ENCODE results near the gene CPB2.

Gene CPB2

GRCh38 chr13:46103037-46103436 lies 1.8 kb downstream of the CPB2 start:
- no peak overlapping the region for H2AFZ ChIP-seq (ENCODE audit: low read depth, low read length)
- no peak overlapping the region for H3K4me2 ChIP-seq (ENCODE audit: insufficient read depth, low read length)
- no peaks in the 10 kb centered on the region for H3K27me3 ChIP-seq (ENCODE audit: insufficient read depth, low read length, poor library complexity)
- no peak overlapping the region for H3K9ac ChIP-seq (ENCODE audit: low read depth, low read length)
- no peaks in the 10 kb centered on the region for H3K4me1 ChIP-seq (ENCODE audit: insufficient read depth, low read length)
- no peak for TF ChIP-seq EZH2 (IDR thresholded peaks at IDR 0.05; ENCODE audit: borderline replicate concordance, low read depth, low read length, severe bottlenecking)
- no peak for TF ChIP-seq CTCF (IDR thresholded peaks at IDR 0.05; ENCODE audit: borderline replicate concordance, extremely low read depth, low read length, poor library complexity, severe bottlenecking)
- no peak overlapping the region for H3K27ac ChIP-seq (ENCODE audit: low read length)
- no peak overlapping the region for H3K4me3 ChIP-seq (ENCODE audit: low read depth in 1 of 2, low read length in 2 of 2)
- no peaks in the 10 kb centered on the region for H3K36me3 ChIP-seq (ENCODE audit: insufficient read depth, low read length)
- ATAC-seq (ENCODE audit: insufficient read depth, low read depth): no peak
- no peaks in the 10 kb centered on the region for H3K9me3 ChIP-seq (ENCODE audit: insufficient read depth, low read length, severe bottlenecking)
- H3K79me2 ChIP-seq (ENCODE audit: insufficient read depth, low read length): no peaks in the 10 kb centered on the region
- no peak for DNase-seq
- no peaks in the 10 kb centered on the region for H4K20me1 ChIP-seq (ENCODE audit: insufficient read depth, low read length)

- Histone ChIP-seq H4K20me1 (ENCODE audit: insufficient read depth, low read length) (no peaks in the 10 kb centered on the region), H3K79me2 (ENCODE audit: insufficient read depth, low read length) (no peaks in the 10 kb centered on the region), H3K4me2 (ENCODE audit: insufficient read depth, low read length) (no peak overlapping the region), H3K9ac (ENCODE audit: low read depth, low read length) (no peak overlapping the region), H3K36me3 (ENCODE audit: insufficient read depth, low read length) (no peaks in the 10 kb centered on the region), H3K9me3 (ENCODE audit: insufficient read depth, low read length, severe bottlenecking) (no peaks in the 10 kb centered on the region), H3K4me3 (ENCODE audit: low read depth in 1 of 2, low read length in 2 of 2) (no peak overlapping the region), H2AFZ (ENCODE audit: low read depth, low read length) (no peak overlapping the region), H3K4me1 (ENCODE audit: insufficient read depth, low read length) (no peaks in the 10 kb centered on the region), H3K27me3 (ENCODE audit: insufficient read depth, low read length, poor library complexity) (no peaks in the 10 kb centered on the region), H3K27ac (ENCODE audit: low read length) (no peak overlapping the region)
- no peak for ATAC-seq (ENCODE audit: insufficient read depth, low read depth)
- no peak for DNase-seq
- TF ChIP-seq EZH2 (IDR thresholded peaks at IDR 0.05; ENCODE audit: borderline replicate concordance, low read depth, low read length, severe bottlenecking) (no peak), CTCF (IDR thresholded peaks at IDR 0.05; ENCODE audit: borderline replicate concordance, extremely low read depth, low read length, poor library complexity, severe bottlenecking) (no peak)
Observed at GRCh38 chr13:46102255-46102605, 2.6 kb downstream of the CPB2 start.

GRCh38 chr13:46101484-46102254 lies 3.2 kb downstream of the CPB2 start:
- no peak overlapping the region for H3K9ac ChIP-seq (ENCODE audit: low read depth, low read length)
- no peaks in the 10 kb centered on the region for H3K4me1 ChIP-seq (ENCODE audit: insufficient read depth, low read length)
- H4K20me1 ChIP-seq (ENCODE audit: insufficient read depth, low read length): no peaks in the 10 kb centered on the region
- DNase-seq: no peak
- H3K4me3 ChIP-seq (ENCODE audit: low read depth in 1 of 2, low read length in 2 of 2): no peak overlapping the region
- H3K9me3 ChIP-seq (ENCODE audit: insufficient read depth, low read length, severe bottlenecking): no peaks in the 10 kb centered on the region
- peak; percentile 24; the same call in 1 of the 3 replicates for ATAC-seq (ENCODE audit: insufficient read depth, low read depth)
- H2AFZ ChIP-seq (ENCODE audit: low read depth, low read length): no peak overlapping the region
- no peak overlapping the region for H3K27ac ChIP-seq (ENCODE audit: low read length)
- no peaks in the 10 kb centered on the region for H3K27me3 ChIP-seq (ENCODE audit: insufficient read depth, low read length, poor library complexity)
- no peak overlapping the region for H3K4me2 ChIP-seq (ENCODE audit: insufficient read depth, low read length)
- H3K79me2 ChIP-seq (ENCODE audit: insufficient read depth, low read length): no peaks in the 10 kb centered on the region
- H3K36me3 ChIP-seq (ENCODE audit: insufficient read depth, low read length): no peaks in the 10 kb centered on the region
- TF ChIP-seq EZH2 (IDR thresholded peaks at IDR 0.05; ENCODE audit: borderline replicate concordance, low read depth, low read length, severe bottlenecking): no peak
- TF ChIP-seq CTCF (IDR thresholded peaks at IDR 0.05; ENCODE audit: borderline replicate concordance, extremely low read depth, low read length, poor library complexity, severe bottlenecking): no peak

Data from DND-41 (cell line).